Activated naive CD4-positive, alpha-beta T cell treated with anti-CD3 and anti-CD28 coated beads, Interleukin-2, amount 50 U/mL, for 24 hours (primary cell): ENCODE measurements around the gene RAPGEF1.

ENCODE experiments used
- H3K27ac Mint-ChIP-seq: one replicate; pipeline ENCODE4 v1.8.0; 2021; ENCODE audit warnings: mild to moderate bottlenecking, mixed read lengths
- H3K27me3 Mint-ChIP-seq: one replicate; pipeline ENCODE4 v1.8.0; 2021; ENCODE audit warnings: mixed read lengths
- H3K36me3 Mint-ChIP-seq: one replicate; pipeline ENCODE4 v1.8.0; 2021; ENCODE audit warnings: mixed read lengths
- H3K4me1 Mint-ChIP-seq: one replicate; pipeline ENCODE4 v1.8.0; 2021; ENCODE audit warnings: mixed read lengths
- H3K4me3 Mint-ChIP-seq: one replicate; pipeline ENCODE4 v1.8.0; 2021; ENCODE audit warnings: mild to moderate bottlenecking, mixed read lengths
- H3K9me3 Mint-ChIP-seq: one replicate; pipeline ENCODE4 v1.8.0; 2021; ENCODE audit warnings: mixed read lengths

RAPGEF1 gene

GRCh38 chr9:131708226-131709002 lies 31.5 kb downstream of the RAPGEF1 start:
- Mint-ChIP-seq H3K9me3 (no peaks in the 10 kb centered on the region), H3K27ac (peak overlapping the region; percentile 66), H3K27me3 (no peaks in the 10 kb centered on the region), H3K4me1 (peaks cover 89% of the 10 kb centered on the region), H3K36me3 (no peaks in the 10 kb centered on the region), H3K4me3 (peak overlapping the region; percentile 6)

DNA sequence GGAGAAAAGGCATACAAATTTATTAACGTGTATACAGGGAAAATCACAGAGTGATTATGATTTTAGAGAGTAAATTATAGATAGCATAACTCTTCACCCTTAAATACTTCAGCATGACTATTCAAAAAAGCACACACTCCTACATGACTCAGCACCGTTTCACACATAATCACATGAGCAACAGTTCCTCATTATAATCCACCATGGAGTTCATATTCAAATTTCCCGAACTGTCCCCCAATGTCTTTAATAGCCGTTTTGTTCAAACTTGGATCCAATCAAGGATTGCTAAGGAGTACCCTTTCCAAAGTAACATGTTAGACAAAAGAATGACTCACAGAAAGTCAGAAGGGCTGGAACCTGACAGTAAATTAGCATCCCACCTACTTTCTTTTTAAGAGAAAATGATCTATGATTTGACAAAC lies 32.1 kb downstream of the RAPGEF1 start:
- H3K4me3 Mint-ChIP-seq = peak overlapping the region; percentile 6
- H3K9me3 Mint-ChIP-seq = no peaks in the 10 kb centered on the region
- peaks cover 88% of the 10 kb centered on the region for H3K4me1 Mint-ChIP-seq
- H3K27ac Mint-ChIP-seq = peak overlapping the region; percentile 66
- no peaks in the 10 kb centered on the region for H3K36me3 Mint-ChIP-seq
- H3K27me3 Mint-ChIP-seq = no peaks in the 10 kb centered on the region

DNA sequence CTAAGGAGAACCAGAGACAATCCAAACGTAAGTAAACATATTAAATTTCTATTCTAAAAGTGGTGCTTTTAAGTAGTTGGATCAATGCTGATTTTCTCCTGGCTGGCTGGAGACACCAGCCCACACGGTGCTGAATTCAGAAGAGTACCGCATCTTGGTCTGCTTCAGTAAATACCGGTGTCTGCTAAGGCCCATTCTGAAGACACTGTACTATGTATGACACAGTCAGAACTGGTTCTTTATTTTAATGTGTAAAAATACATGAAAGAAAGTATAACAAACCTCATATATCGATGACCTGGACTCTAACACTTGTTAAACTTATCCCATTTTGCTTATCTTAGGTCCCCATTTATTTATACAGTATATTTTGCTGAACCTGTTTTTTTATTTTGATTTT lies 32.8 kb downstream of the RAPGEF1 start:
- Mint-ChIP-seq H3K4me1 (peaks cover 88% of the 10 kb centered on the region), H3K4me3 (no peak overlapping the region), H3K27me3 (no peaks in the 10 kb centered on the region), H3K9me3 (no peaks in the 10 kb centered on the region), H3K36me3 (no peaks in the 10 kb centered on the region), H3K27ac (peak overlapping the region; percentile 85)

DNA sequence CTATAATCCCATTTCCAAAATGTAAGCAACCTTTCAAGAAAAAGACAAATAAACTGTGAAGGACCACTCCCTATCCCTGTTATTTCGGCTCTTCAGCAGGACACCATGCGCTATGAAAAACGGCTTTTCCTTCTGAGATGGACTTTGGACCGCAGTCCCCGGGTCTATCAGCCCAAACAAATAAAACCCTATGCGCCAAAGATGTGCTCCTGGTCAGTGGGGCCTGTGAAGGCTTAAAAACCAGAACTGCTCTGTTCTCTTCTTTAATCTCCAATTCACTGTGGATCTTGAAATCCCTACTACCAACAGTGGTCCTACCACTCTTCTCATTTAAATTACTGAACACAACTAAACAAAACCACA lies 33.3 kb downstream of the RAPGEF1 start:
- peak overlapping the region; percentile 85 for H3K27ac Mint-ChIP-seq
- H3K9me3 Mint-ChIP-seq = no peaks in the 10 kb centered on the region
- no peaks in the 10 kb centered on the region for H3K36me3 Mint-ChIP-seq
- H3K4me1 Mint-ChIP-seq = peaks cover 88% of the 10 kb centered on the region
- no peaks in the 10 kb centered on the region for H3K27me3 Mint-ChIP-seq
- H3K4me3 Mint-ChIP-seq = no peak overlapping the region

GRCh38 chr9:131704988-131705387 lies 34.9 kb downstream of the RAPGEF1 start:
- Mint-ChIP-seq H3K4me3 (no peak overlapping the region), H3K9me3 (no peaks in the 10 kb centered on the region), H3K4me1 (peaks cover 88% of the 10 kb centered on the region)

GRCh38 chr9:131704141-131704983 lies 35.5 kb downstream of the RAPGEF1 start:
- Mint-ChIP-seq H3K4me3 (no peak overlapping the region), H3K36me3 (peaks cover 2% of the 10 kb centered on the region), H3K4me1 (peaks cover 88% of the 10 kb centered on the region), H3K9me3 (no peaks in the 10 kb centered on the region), H3K27ac (no peak overlapping the region), H3K27me3 (no peaks in the 10 kb centered on the region)

More at GRCh38 chr9:131704988-131705387, 34.9 kb downstream of the RAPGEF1 start:
- H3K27ac Mint-ChIP-seq = no peak overlapping the region
- peaks cover 2% of the 10 kb centered on the region for H3K36me3 Mint-ChIP-seq
- no peaks in the 10 kb centered on the region for H3K27me3 Mint-ChIP-seq

DNA sequence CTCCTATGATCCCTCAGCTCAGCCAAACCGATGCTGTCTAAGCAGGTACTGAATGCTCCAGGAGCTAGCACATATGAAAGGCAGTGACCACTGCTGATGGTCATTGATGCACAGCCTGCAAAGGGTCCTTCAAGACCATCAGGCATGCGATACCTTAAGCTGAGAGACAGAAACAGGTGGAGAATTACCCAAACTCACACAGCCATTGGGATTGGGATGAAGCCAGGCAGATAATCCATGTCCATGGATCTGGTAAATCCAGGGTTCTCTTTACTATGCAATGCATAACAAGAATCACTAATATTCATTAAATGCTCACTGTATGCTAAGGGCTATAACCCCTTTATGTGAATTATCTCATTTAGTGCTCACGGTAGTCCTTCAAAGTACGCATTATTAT lies 36.2 kb downstream of the RAPGEF1 start:
- Mint-ChIP-seq H3K4me1 (peaks cover 91% of the 10 kb centered on the region), H3K4me3 (no peak overlapping the region), H3K36me3 (peaks cover 2% of the 10 kb centered on the region), H3K9me3 (no peaks in the 10 kb centered on the region), H3K27ac (no peak overlapping the region), H3K27me3 (no peaks in the 10 kb centered on the region)

DNA sequence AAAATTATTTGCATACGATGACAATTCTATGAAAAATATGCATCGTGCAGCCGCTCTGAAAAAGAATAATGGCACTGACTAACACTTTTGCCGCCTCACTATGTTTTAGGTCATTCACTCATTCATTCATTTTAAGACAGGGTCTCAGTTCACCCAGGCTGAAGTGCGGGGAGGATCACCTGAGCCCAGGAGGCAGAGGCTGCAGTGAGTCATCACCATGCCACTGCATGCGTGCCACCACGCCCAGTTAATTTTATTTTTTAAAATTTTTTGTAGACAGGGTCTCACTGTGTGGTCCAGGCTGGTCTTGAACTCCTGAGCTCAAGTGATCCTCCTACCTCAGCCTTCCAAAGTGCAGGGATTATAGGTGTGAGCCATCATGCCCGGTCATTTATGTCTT lies 37.0 kb downstream of the RAPGEF1 start:
- Mint-ChIP-seq H3K27ac (no peak overlapping the region), H3K9me3 (no peaks in the 10 kb centered on the region)

DNA sequence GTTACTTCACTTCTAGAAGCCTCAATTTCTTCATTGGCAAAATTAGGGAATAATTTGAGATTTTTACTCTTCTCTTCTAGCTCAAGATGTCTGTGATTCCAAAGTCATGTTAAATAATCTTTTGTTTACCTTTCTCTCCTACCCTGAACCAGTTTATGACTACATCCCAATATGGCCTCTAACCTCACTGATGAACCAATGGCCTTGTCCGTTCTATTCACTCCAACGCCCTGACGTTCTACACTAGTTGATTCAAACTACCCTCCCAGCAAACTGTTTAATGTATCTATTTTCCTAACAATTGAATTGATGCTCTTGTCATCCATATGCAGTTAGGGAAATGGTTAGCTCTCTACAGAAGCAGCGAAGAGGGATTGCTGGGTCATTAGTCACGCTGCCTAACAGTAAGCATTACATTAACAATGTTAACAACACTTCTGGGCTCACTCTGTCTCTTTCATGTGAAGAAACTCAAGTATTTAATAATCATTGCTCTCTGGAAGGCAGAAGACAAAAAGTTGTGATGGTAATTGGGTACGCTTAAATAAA lies 38.0 kb downstream of the RAPGEF1 start:
- Mint-ChIP-seq H3K4me3 (no peak overlapping the region), H3K27me3 (no peaks in the 10 kb centered on the region), H3K9me3 (no peaks in the 10 kb centered on the region), H3K36me3 (peaks cover 2% of the 10 kb centered on the region), H3K27ac (no peak overlapping the region), H3K4me1 (peaks cover 93% of the 10 kb centered on the region)

More for the DNA sequence above, 37.0 kb downstream of the RAPGEF1 start:
- peaks cover 93% of the 10 kb centered on the region for H3K4me1 Mint-ChIP-seq
- H3K27me3 Mint-ChIP-seq = no peaks in the 10 kb centered on the region
- no peak overlapping the region for H3K4me3 Mint-ChIP-seq
- H3K36me3 Mint-ChIP-seq = peaks cover 2% of the 10 kb centered on the region

GRCh38 chr9:131701436-131701781 lies 38.5 kb downstream of the RAPGEF1 start:
- Mint-ChIP-seq H3K9me3 (no peaks in the 10 kb centered on the region), H3K36me3 (peaks cover 2% of the 10 kb centered on the region), H3K27me3 (no peaks in the 10 kb centered on the region), H3K27ac (no peak overlapping the region), H3K4me1 (peaks cover 93% of the 10 kb centered on the region), H3K4me3 (no peak overlapping the region)

DNA sequence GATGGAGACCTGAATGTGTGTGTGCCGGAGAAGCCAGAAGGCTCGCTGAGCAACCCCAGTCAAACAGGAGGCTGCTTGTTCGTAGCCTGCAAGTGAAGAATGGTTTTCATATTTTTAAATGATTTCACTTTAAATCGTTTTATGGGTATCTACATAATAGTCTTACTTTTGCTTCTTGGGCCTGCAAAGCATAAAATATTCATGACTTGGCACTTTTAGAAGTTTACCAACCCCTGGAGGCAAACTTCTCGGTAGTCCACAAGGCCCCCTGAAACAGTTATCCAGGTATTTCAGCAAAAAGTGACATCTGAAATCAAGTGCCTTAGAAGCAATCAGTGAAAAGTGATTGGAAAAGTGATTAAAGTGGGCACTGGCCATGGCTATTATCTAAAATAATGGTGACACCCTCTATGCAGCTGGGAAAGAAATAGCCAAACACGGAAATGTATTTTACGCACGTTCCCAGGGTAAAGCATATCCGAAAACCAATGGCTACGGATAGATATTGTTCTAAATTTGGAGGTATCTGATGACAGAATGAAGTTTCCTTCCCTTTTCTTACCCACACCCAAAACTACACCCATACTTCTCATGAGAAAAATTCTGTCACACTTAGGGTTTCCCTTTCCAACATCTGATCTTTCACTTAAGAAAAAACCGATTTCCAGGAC lies 39.0 kb downstream of the RAPGEF1 start:
- Mint-ChIP-seq H3K9me3 (no peaks in the 10 kb centered on the region), H3K27me3 (no peaks in the 10 kb centered on the region), H3K4me1 (peaks cover 92% of the 10 kb centered on the region), H3K27ac (no peak overlapping the region), H3K4me3 (no peak overlapping the region), H3K36me3 (peaks cover 2% of the 10 kb centered on the region)

GRCh38 chr9:131700076-131700475 lies 39.8 kb downstream of the RAPGEF1 start:
- Mint-ChIP-seq H3K4me1 (peaks cover 93% of the 10 kb centered on the region), H3K4me3 (peak overlapping the region; percentile 40), H3K27ac (peak overlapping the region; percentile 87), H3K27me3 (no peaks in the 10 kb centered on the region), H3K9me3 (no peaks in the 10 kb centered on the region), H3K36me3 (peaks cover 4% of the 10 kb centered on the region)

- Mint-ChIP-seq H3K4me3 (no peak overlapping the region), H3K9me3 (no peaks in the 10 kb centered on the region), H3K27ac (no peak overlapping the region), H3K4me1 (peaks cover 92% of the 10 kb centered on the region), H3K36me3 (peaks cover 4% of the 10 kb centered on the region), H3K27me3 (no peaks in the 10 kb centered on the region)
Observed at GRCh38 chr9:131698618-131698985, 41.3 kb downstream of the RAPGEF1 start.

GRCh38 chr9:131697908-131698617 lies 41.8 kb downstream of the RAPGEF1 start:
- Mint-ChIP-seq H3K27me3 (no peaks in the 10 kb centered on the region), H3K4me3 (no peak overlapping the region), H3K27ac (no peak overlapping the region), H3K9me3 (no peaks in the 10 kb centered on the region), H3K4me1 (peaks cover 93% of the 10 kb centered on the region), H3K36me3 (peaks cover 4% of the 10 kb centered on the region)

DNA sequence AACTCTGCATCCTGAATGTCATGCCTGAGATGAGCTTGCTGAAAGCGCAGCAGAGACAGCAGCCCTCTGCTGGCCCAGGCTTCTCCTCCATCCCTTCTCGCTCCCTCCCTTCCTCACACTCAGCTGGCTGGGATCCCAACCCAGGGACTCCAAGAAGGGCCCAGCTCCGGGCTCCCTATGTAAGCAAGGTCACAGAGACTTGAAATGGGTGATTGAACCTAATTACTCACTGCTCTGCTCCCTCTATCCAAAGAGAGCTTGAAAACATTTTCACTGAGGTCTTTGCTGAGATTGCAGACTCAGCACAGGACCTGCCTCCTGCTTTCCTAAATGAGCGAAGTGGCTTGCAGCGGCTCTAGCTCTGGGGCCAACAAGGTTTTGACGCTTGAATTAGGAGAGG lies 42.8 kb downstream of the RAPGEF1 start:
- Mint-ChIP-seq H3K27ac (no peak overlapping the region), H3K4me3 (no peak overlapping the region), H3K4me1 (peaks cover 93% of the 10 kb centered on the region), H3K36me3 (peaks cover 4% of the 10 kb centered on the region), H3K9me3 (no peaks in the 10 kb centered on the region), H3K27me3 (no peaks in the 10 kb centered on the region)
